K562 (cell line): Measurements from ENCODE around the gene UQCC5. TPM values are rescaled to one million over a fixed set of nuclear protein-coding genes. Genes with fewer than 3 reads are reported as not detected.
A peak's percentile ranks its signal among the peaks of the same experiment; 100 is the strongest.

Source experiments
- ASH1L ChIP-seq: fragments of 450-650 bp; IDR thresholded peaks from 2 replicates; pipeline ENCODE4 v1.6.1; 2018; ENCODE audit warnings: borderline replicate concordance, mild to moderate bottlenecking, low read depth; ENCODE audit not compliant: partially characterized antibody
- ETV1 ChIP-seq: fragments of 450-650 bp; conservative IDR thresholded peaks from 2 replicates; pipeline ENCODE4 v1.6.1; 2016; ENCODE audit warnings: missing genetic modification characterization, control low read depth, low read depth, missing compliant biosample characterization
- FOXP4 ChIP-seq: sonication (generic); formaldehyde crosslinking; IDR thresholded peaks from 2 replicates; pipeline ENCODE4 v1.8.0; 2022; ENCODE audit warnings: mild to moderate bottlenecking, missing genetic modification reagents, borderline replicate concordance
- HDAC2 ChIP-seq: fragments of 450-650 bp; IDR thresholded peaks from 2 replicates; pipeline ENCODE4 v1.6.1; 2016; ENCODE audit warnings: mild to moderate bottlenecking
- JUN ChIP-seq, 2 experiments: sonication (generic) in 1 of 2; formaldehyde crosslinking in 1 of 2; IDR thresholded peaks; 2 replicates each; pipeline versions ENCODE4 v1.6.1 to v1.8.0; 2012 to 2022; ENCODE audit warnings: borderline replicate concordance in 2 of 2, mild to moderate bottlenecking in 2 of 2, improper control_type of control experiment in 1 of 2, low read depth in 1 of 2, low read length in 1 of 2, missing genetic modification reagents in 1 of 2
- SP1 ChIP-seq: sonication (generic); formaldehyde crosslinking; IDR thresholded peaks from 2 replicates; pipeline ENCODE4 v1.8.1; 2022; ENCODE audit warnings: mild to moderate bottlenecking, missing genetic modification reagents
- TCF15 ChIP-seq: fragments of 250-450 bp; sonication (Bioruptor Pico); IDR thresholded peaks from 2 replicates; pipeline ENCODE4 v1.8.0; 2022; ENCODE audit warnings: moderate library complexity, mild to moderate bottlenecking, inconsistent platforms
- TEAD1 ChIP-seq, 2 experiments: fragments of 450-650 bp in 1 of 2; sonication (generic) in 1 of 2; formaldehyde crosslinking; IDR thresholded peaks; 2 replicates each; pipeline versions ENCODE4 v1.4.0 to v1.8.0; 2020 to 2022; ENCODE audit warnings: mild to moderate bottlenecking in 2 of 2, missing genetic modification reagents in 1 of 2
- ZNF263 ChIP-seq: sonication (generic); formaldehyde crosslinking; IDR thresholded peaks from 2 replicates; pipeline ENCODE4 v1.8.0; 2022; ENCODE audit warnings: mild to moderate bottlenecking, missing genetic modification reagents, borderline replicate concordance
- ZNF764 ChIP-seq: fragments of 250-450 bp; sonication (Bioruptor Pico); IDR thresholded peaks from 2 replicates; pipeline ENCODE4 v1.4.0; 2020; ENCODE audit warnings: low read depth, mild to moderate bottlenecking, moderate library complexity
- polyA plus RNA-seq, 8 experiments: library from polyadenylated mRNA; depleted of rRNA in 4 of 8; stranded (reverse) in 5 of 8; unstranded in 3 of 8; fragments of >200 nt; fragmentation: Nextera tagmentation in 2 of 8; fragmentation: Illumina TruSeq in 1 of 8; extraction: Ambion mirVana in 2 of 8; extraction: Trizol in 1 of 8; gene quantifications; 2 replicates each; pipeline versions ENCODE4 v1.2.1 to v1.2.3, GENCODE V29; 2011 to 2014; ENCODE audit warnings: inconsistent platforms in 1 of 8, missing spikeins in 1 of 8
- total RNA-seq, 7 experiments: library from RNA; depleted of rRNA in 6 of 7; stranded (reverse); fragments of >200 nt in 6 of 7; fragmentation: Illumina TruSeq in 2 of 7; extraction: Trizol in 2 of 7; gene quantifications; 2 replicates each; pipeline versions ENCODE4 v1.2.1 to v1.2.3, GENCODE V29; 2011 to 2021; ENCODE audit warnings: low replicate concordance in 1 of 7
- TF ChIP-seq, protein P1 (sequence below), 2 experiments: IDR thresholded peaks; 2 replicates each; pipeline ENCODE4 v1.6.1; 2012; ENCODE audit warnings: improper control_type of control experiment in 2 of 2, low read depth in 2 of 2, low read length in 2 of 2, borderline replicate concordance in 1 of 2
- TF ChIP-seq, protein P2 (sequence below), 2 experiments: IDR thresholded peaks; 2 replicates each; pipeline ENCODE4 v1.6.1; 2011; ENCODE audit warnings: borderline replicate concordance in 1 of 2, control low read depth in 1 of 2, low read depth in 1 of 2, low read length in 1 of 2, mild to moderate bottlenecking in 1 of 2, mixed read lengths in 1 of 2, moderate library complexity in 1 of 2; ENCODE audit not compliant: insufficient read depth in 1 of 2, insufficient read length in 1 of 2, poor library complexity in 1 of 2, severe bottlenecking in 1 of 2; ENCODE audit errors: extremely low read depth in 1 of 2
- TF ChIP-seq, protein P3 (sequence below), 2 experiments: fragments of 450-650 bp; conservative IDR thresholded peaks; 2 replicates each; pipeline ENCODE4 v1.6.1; 2017; ENCODE audit warnings: mild to moderate bottlenecking in 2 of 2, moderate library complexity in 2 of 2

Gene UQCC5
- total and polyA plus RNA-seq, 9 of the 15 experiments (the other 6 are each of a cell fraction or from before 2014, with no cell fraction given): 10.2 to 55.4 (median 33.8) TPM

GRCh38 chr3:52534281-52535183, 1.9 kb upstream of the UQCC5 start (continued):
- peak; percentile 61 for TF ChIP-seq SP1 (CRISPR knock-in tag)
- TF ChIP-seq, protein P1, sequence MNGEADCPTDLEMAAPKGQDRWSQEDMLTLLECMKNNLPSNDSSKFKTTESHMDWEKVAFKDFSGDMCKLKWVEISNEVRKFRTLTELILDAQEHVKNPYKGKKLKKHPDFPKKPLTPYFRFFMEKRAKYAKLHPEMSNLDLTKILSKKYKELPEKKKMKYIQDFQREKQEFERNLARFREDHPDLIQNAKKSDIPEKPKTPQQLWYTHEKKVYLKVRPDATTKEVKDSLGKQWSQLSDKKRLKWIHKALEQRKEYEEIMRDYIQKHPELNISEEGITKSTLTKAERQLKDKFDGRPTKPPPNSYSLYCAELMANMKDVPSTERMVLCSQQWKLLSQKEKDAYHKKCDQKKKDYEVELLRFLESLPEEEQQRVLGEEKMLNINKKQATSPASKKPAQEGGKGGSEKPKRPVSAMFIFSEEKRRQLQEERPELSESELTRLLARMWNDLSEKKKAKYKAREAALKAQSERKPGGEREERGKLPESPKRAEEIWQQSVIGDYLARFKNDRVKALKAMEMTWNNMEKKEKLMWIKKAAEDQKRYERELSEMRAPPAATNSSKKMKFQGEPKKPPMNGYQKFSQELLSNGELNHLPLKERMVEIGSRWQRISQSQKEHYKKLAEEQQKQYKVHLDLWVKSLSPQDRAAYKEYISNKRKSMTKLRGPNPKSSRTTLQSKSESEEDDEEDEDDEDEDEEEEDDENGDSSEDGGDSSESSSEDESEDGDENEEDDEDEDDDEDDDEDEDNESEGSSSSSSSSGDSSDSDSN (IDR thresholded peaks at IDR 0.05; ENCODE audit: borderline replicate concordance in 1 of 2, low read depth in 2 of 2, low read length in 2 of 2): peak; percentile 62 to 76; a peak in 2 of 4 replicates
- TF ChIP-seq, protein P2, sequence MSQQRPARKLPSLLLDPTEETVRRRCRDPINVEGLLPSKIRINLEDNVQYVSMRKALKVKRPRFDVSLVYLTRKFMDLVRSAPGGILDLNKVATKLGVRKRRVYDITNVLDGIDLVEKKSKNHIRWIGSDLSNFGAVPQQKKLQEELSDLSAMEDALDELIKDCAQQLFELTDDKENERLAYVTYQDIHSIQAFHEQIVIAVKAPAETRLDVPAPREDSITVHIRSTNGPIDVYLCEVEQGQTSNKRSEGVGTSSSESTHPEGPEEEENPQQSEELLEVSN (IDR thresholded peaks at IDR 0.05; ENCODE audit: borderline replicate concordance in 1 of 2, extremely low read depth in 1 of 2, insufficient read depth in 1 of 2, insufficient read length in 1 of 2, low read depth in 1 of 2, low read length in 1 of 2, poor library complexity in 1 of 2, severe bottlenecking in 1 of 2): peak; percentile 19 to 60
- TF ChIP-seq, protein P3, sequence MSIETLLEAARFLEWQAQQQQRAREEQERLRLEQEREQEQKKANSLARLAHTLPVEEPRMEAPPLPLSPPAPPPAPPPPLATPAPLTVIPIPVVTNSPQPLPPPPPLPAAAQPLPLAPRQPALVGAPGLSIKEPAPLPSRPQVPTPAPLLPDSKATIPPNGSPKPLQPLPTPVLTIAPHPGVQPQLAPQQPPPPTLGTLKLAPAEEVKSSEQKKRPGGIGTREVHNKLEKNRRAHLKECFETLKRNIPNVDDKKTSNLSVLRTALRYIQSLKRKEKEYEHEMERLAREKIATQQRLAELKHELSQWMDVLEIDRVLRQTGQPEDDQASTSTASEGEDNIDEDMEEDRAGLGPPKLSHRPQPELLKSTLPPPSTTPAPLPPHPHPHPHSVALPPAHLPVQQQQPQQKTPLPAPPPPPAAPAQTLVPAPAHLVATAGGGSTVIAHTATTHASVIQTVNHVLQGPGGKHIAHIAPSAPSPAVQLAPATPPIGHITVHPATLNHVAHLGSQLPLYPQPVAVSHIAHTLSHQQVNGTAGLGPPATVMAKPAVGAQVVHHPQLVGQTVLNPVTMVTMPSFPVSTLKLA (conservative IDR thresholded peaks at IDR 0.05): peak in 1 of 2 experiments; percentile 23; a peak in 1 of 4 replicates
- 0 out of 2 replicates have a peak, but pooled peaks have one; percentile 44 for TF ChIP-seq FOXP4 (CRISPR knock-in tag)
- TF ChIP-seq ASH1L: no peak
- no peak for TF ChIP-seq JUN (IDR thresholded peaks at IDR 0.05; ENCODE audit: borderline replicate concordance, low read depth, low read length)
- 0 out of 2 replicates have a peak, but pooled peaks have one; percentile 28 for TF ChIP-seq JUN (CRISPR knock-in tag; IDR thresholded peaks at IDR 0.05; ENCODE audit: borderline replicate concordance)
- TF ChIP-seq HDAC2: no peak
- no peak for TF ChIP-seq ETV1 (tag)
- TF ChIP-seq TCF15: no peak
- peak; percentile 78 for TF ChIP-seq ZNF263 (CRISPR knock-in tag)
- TF ChIP-seq ZNF764: no peak
- peak in 1 of 2 experiments; percentile 59; a peak in 2 of 4 replicates for TF ChIP-seq TEAD1 (CRISPR knock-in tag; IDR thresholded peaks at IDR 0.05)
